HCT116 (cell line): ENCODE results near the gene DOK6. TPM values are rescaled to one million over a fixed set of nuclear protein-coding genes. Genes with fewer than 3 reads are reported as not detected.

Source experiments
- ATAC-seq: fragments of 200-7000 bp; cut with Tn5 transposase; 2 replicates; pipeline ENCODE4 v1.9.1; 2020; ENCODE audit warnings: mild to moderate bottlenecking, moderate library complexity
- BruUV-seq: library from RNA; stranded (reverse); fragments of 400-500 nt; replicated peaks from 2 replicates; lab custom pipeline; 2021; lab: Mats Ljungman, UMichigan
- CTCF ChIA-PET: fragments of 300-600 bp; sonication (Branson Sonifier 250); formaldehyde crosslinking; loops from one replicate; lab custom pipeline; 2021; ENCODE audit warnings: antibody characterized with exemption; lab: Charles Lee
- POLR2A ChIA-PET: fragments of 300-600, 350-600 bp; sonication (Branson Sonifier 250); formaldehyde crosslinking; loops from one replicate; lab custom pipeline; 2021; ENCODE audit warnings: antibody characterized with exemption; lab: Charles Lee
- RAD21 ChIA-PET, 2 experiments: fragments of 300-600 bp; sonication (Branson Sonifier 250); formaldehyde crosslinking; loops; one replicate each; lab custom pipeline; 2023; ENCODE audit warnings: low total read pairs in 2 of 2; ENCODE audit not compliant: uncharacterized antibody in 2 of 2, unreplicated experiment in 2 of 2, low non-redundant PET in 1 of 2; lab: Charles Lee
- DNase-seq: peaks from one replicate; pipeline ENCODE4 v3.0.0-alpha.2; 2010; ENCODE audit warnings: low read depth, low spot score
- H2AFZ ChIP-seq: fragments of 200-600 bp; shearing (Covaris generic), sonication (generic); 2 replicates; pipeline ENCODE4 v1.6.1; 2017; ENCODE audit warnings: low read depth, mixed run types, mixed read lengths, antibody characterized with exemption, low read length; ENCODE audit not compliant: poor library complexity, severe bottlenecking
- H3K27ac ChIP-seq: 2 replicates; pipeline ENCODE4 v1.5.1; 2012; ENCODE audit warnings: low read depth, low read length
- H3K27me3 ChIP-seq: fragments of 200-600 bp; sonication (generic); 2 replicates; pipeline ENCODE4 v1.6.1; 2016; ENCODE audit warnings: mixed run types, low read length, mixed read lengths; ENCODE audit not compliant: insufficient read depth
- H3K36me3 ChIP-seq, 2 experiments: fragments of 200-500 bp in 1 of 2; fragments of 200-600 bp in 1 of 2; sonication (Bioruptor generic) in 1 of 2; sonication (generic) in 1 of 2; 2 replicates each; pipeline versions ENCODE4 v1.5.1 to v1.6.1; 2014 to 2016; ENCODE audit warnings: low read length in 2 of 2, inconsistent platforms in 1 of 2, mixed read lengths in 1 of 2, mixed run types in 1 of 2; ENCODE audit not compliant: insufficient read depth in 2 of 2, control insufficient read depth in 1 of 2
- H3K4me1 ChIP-seq, 2 experiments: fragments of 200-600 bp in 1 of 2; sonication (generic) in 1 of 2; 2 replicates each; pipeline versions ENCODE4 v1.5.1 to v1.6.1; 2012 to 2017; ENCODE audit warnings: low read length in 2 of 2, inconsistent platforms in 1 of 2, mild to moderate bottlenecking in 1 of 2, mixed read lengths in 1 of 2, mixed run types in 1 of 2, moderate library complexity in 1 of 2; ENCODE audit not compliant: insufficient read depth in 2 of 2, control insufficient read depth in 1 of 2
- H3K4me2 ChIP-seq: fragments of 200-600 bp; sonication (generic); 2 replicates; pipeline ENCODE4 v1.6.1; 2017; ENCODE audit warnings: mixed run types, low read length, mixed read lengths
- H3K4me3 ChIP-seq, 2 experiments: fragments of 200-600 bp in 1 of 2; sonication (generic) in 1 of 2; replicated peaks in 1 of 2; 2 replicates each; pipeline ENCODE4 v1.5.1; 2011 to 2016; ENCODE audit warnings: low read length in 2 of 2, control low read depth in 1 of 2, low read depth in 1 of 2, mild to moderate bottlenecking in 1 of 2, mixed read lengths in 1 of 2, mixed run types in 1 of 2
- H3K79me2 ChIP-seq: fragments of 200-600 bp; sonication (generic); 2 replicates; pipeline ENCODE4 v1.6.1; 2017; ENCODE audit warnings: mild to moderate bottlenecking, mixed run types, low read length, moderate library complexity, mixed read lengths; ENCODE audit not compliant: insufficient read depth
- H3K9ac ChIP-seq: fragments of 200-600 bp; sonication (generic); 2 replicates; pipeline ENCODE4 v1.6.1; 2016; ENCODE audit warnings: low read length, mixed read lengths
- H3K9me2 ChIP-seq: fragments of 200-600 bp; sonication (generic), shearing (Covaris generic); 2 replicates; pipeline ENCODE4 v1.6.1; 2017; ENCODE audit warnings: mixed run types, mild to moderate bottlenecking, moderate library complexity; ENCODE audit not compliant: insufficient read depth
- H3K9me3 ChIP-seq, 2 experiments: fragments of 200-500 bp in 1 of 2; fragments of 200-600 bp in 1 of 2; sonication (Bioruptor generic) in 1 of 2; sonication (generic) in 1 of 2; 2 replicates each; pipeline ENCODE4 v1.6.1; 2014 to 2017; ENCODE audit warnings: low read length in 2 of 2, mixed read lengths in 2 of 2, inconsistent platforms in 1 of 2, low read depth in 1 of 2, mild to moderate bottlenecking in 1 of 2, mixed run types in 1 of 2, moderate library complexity in 1 of 2; ENCODE audit not compliant: control insufficient read depth in 1 of 2, insufficient read depth in 1 of 2
- H4K20me1 ChIP-seq: fragments of 200-600 bp; sonication (generic), shearing (Covaris generic); 2 replicates; pipeline ENCODE4 v1.6.1; 2017; ENCODE audit warnings: mixed run types, mild to moderate bottlenecking, moderate library complexity; ENCODE audit not compliant: insufficient read depth
- ATF3 ChIP-seq: IDR thresholded peaks from 2 replicates; pipeline ENCODE4 v1.6.1; 2012
- CEBPB ChIP-seq: IDR thresholded peaks from 2 replicates; pipeline ENCODE4 v1.6.1; 2012; ENCODE audit warnings: low read depth
- CTCF ChIP-seq, 3 experiments: fragments of 200-600 bp in 1 of 3; sonication (generic) in 1 of 3; IDR thresholded peaks in 2 of 3; conservative IDR thresholded peaks in 1 of 3; 2 replicates each; pipeline ENCODE4 v1.5.1; 2012 to 2017; ENCODE audit warnings: low read depth in 2 of 3, low read length in 2 of 3, antibody characterized with exemption in 1 of 3, borderline replicate concordance in 1 of 3, control low read depth in 1 of 3, mild to moderate bottlenecking in 1 of 3, mixed read lengths in 1 of 3, mixed run types in 1 of 3, moderate library complexity in 1 of 3; ENCODE audit not compliant: insufficient read depth in 1 of 3
- ELF1 ChIP-seq: IDR thresholded peaks from 2 replicates; pipeline ENCODE4 v1.6.1; 2012; ENCODE audit warnings: low read depth, borderline replicate concordance
- EZH2 ChIP-seq: fragments of 200-600 bp; sonication (generic); IDR thresholded peaks from 2 replicates; pipeline ENCODE4 v1.6.1; 2017; ENCODE audit warnings: antibody characterized with exemption, mixed run types
- JUND ChIP-seq: IDR thresholded peaks from 2 replicates; pipeline ENCODE4 v1.6.1; 2012
- MAX ChIP-seq: IDR thresholded peaks from 2 replicates; pipeline ENCODE4 v1.6.1; 2012
- POLR2AphosphoS5 ChIP-seq: IDR thresholded peaks from 2 replicates; pipeline ENCODE4 v1.6.1; 2011; ENCODE audit warnings: mild to moderate bottlenecking, low read depth, low read length, moderate library complexity
- RAD21 ChIP-seq: IDR thresholded peaks from 2 replicates; pipeline ENCODE4 v1.6.1; 2012; ENCODE audit warnings: low read depth, mild to moderate bottlenecking
- SIN3A ChIP-seq: IDR thresholded peaks from 2 replicates; pipeline ENCODE4 v1.6.1; 2012; ENCODE audit warnings: low read depth
- SP1 ChIP-seq: IDR thresholded peaks from 2 replicates; pipeline ENCODE4 v1.6.1; 2012; ENCODE audit warnings: low read depth
- TCF7L2 ChIP-seq: IDR thresholded peaks from 2 replicates; pipeline ENCODE4 v1.7.0; 2011; ENCODE audit warnings: borderline replicate concordance, inconsistent platforms; ENCODE audit not compliant: insufficient read depth, insufficient read length; ENCODE audit errors: extremely low read depth
- YY1 ChIP-seq: IDR thresholded peaks from 2 replicates; pipeline ENCODE4 v1.6.1; 2011; ENCODE audit warnings: low read length, low read depth, moderate library complexity, mild to moderate bottlenecking; ENCODE audit not compliant: insufficient replicate concordance; ENCODE audit errors: extremely low read depth
- intact Hi-C: fragments of 100-400 bp; cut with micrococcal nuclease; formaldehyde crosslinking; loops from 2 replicates; pipeline ENCODE4 v1.10.0; 2022
- total RNA-seq: library from RNA; stranded (reverse); gene quantifications from one replicate; pipeline ENCODE4 v1.2.1, GENCODE V29; 2021; ENCODE audit not compliant: unreplicated experiment

DOK6 gene
- total RNA-seq, 1 experiment from 2014 or later, result not detected

- BruUV-seq, result no TSS peak
- intact Hi-C loops, result no loop called here
Measured at GRCh38 chr18:69491576-69491975, 90.9 kb downstream of the DOK6 start.

GRCh38 chr18:69492861-69493260, 92.2 kb downstream of the DOK6 start:
- H4K20me1 ChIP-seq, result no peaks in the 10 kb centered on the region
- ATAC-seq (no peak), DNase-seq (no peak)
- intact Hi-C loops, result no loop called here
- no peaks in the 10 kb centered on the region for H3K4me1 ChIP-seq
- H2AFZ ChIP-seq, result no peak overlapping the region
- BruUV-seq, result no TSS peak
- peaks cover 0 to 5% of the 10 kb centered on the region in 2 experiments; a peak in 2 of 4 replicates for H3K9me3 ChIP-seq
- H3K27ac ChIP-seq, result no peak overlapping the region
- RAD21 ChIA-PET, result no interaction called here
- no peaks in the 10 kb centered on the region for H3K9me2 ChIP-seq
- no peak overlapping the region for H3K4me3 ChIP-seq
- no peaks in the 10 kb centered on the region for H3K27me3 ChIP-seq
- TF ChIP-seq SIN3A (no peak), ELF1 (no peak), JUND (no peak), CTCF (IDR thresholded peaks at IDR 0.05 in 2 of 3, conservative IDR thresholded peaks at IDR 0.05 in 1 of 3; ENCODE audit: borderline replicate concordance in 1 of 3, insufficient read depth in 1 of 3, low read depth in 2 of 3, low read length in 2 of 3) (no peak), ATF3 (no peak), YY1 (no peak), MAX (no peak), TCF7L2 (no peak), CEBPB (no peak), RAD21 (no peak)
- no peaks in the 10 kb centered on the region for H3K36me3 ChIP-seq
- no peak overlapping the region for H3K9ac ChIP-seq
- CTCF ChIA-PET, result no interaction called here
- POLR2A ChIA-PET, result no interaction called here
- H3K4me2 ChIP-seq, result no peak overlapping the region
- no peaks in the 10 kb centered on the region for H3K79me2 ChIP-seq

More at GRCh38 chr18:69491576-69491975, 90.9 kb downstream of the DOK6 start:
- H3K9me2 ChIP-seq, result no peaks in the 10 kb centered on the region
- CTCF ChIA-PET, result no interaction called here
- POLR2A ChIA-PET, result no interaction called here
- RAD21 ChIA-PET, result no interaction called here
- H4K20me1 ChIP-seq, result no peaks in the 10 kb centered on the region
- no peak overlapping the region for H2AFZ ChIP-seq
- DNase-seq (no peak), ATAC-seq (no peak)
- peaks cover 0 to 5% of the 10 kb centered on the region in 2 experiments; a peak in 2 of 4 replicates for H3K9me3 ChIP-seq
- H3K4me3 ChIP-seq, result no peak overlapping the region
- no peak overlapping the region for H3K4me2 ChIP-seq
- no peaks in the 10 kb centered on the region for H3K4me1 ChIP-seq
- no peaks in the 10 kb centered on the region for H3K79me2 ChIP-seq
- no peak for TF ChIP-seq RAD21
- no peak for TF ChIP-seq SP1
- no peak for TF ChIP-seq POLR2AphosphoS5
- TF ChIP-seq EZH2, result no peak
- no peaks in the 10 kb centered on the region for H3K36me3 ChIP-seq
- H3K27ac ChIP-seq, result no peak overlapping the region
- no peaks in the 10 kb centered on the region for H3K27me3 ChIP-seq
- no peak overlapping the region for H3K9ac ChIP-seq
